ENCODE results near the gene RSPH6A.

DNA sequence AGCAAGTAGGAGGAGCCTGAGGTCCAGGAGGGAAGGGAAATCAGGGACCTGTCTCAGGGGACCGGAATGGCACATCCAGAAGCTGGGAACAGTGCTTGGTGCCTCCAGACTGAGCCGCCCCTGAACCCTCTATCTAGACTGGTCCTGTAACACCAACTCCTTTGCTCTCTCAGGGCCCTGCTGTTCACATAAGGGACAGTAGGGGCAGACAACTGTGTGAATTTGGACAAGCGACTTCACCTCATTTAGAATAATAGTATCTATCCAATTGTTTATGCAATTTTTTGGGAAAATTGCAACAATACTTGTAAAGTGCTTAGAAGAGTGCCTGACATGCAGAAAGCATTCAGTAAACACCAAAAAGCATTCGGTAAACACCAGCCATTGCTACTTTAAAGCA is 33.8 kb upstream of the RSPH6A start:
- TF ChIP-seq, protein P1, sequence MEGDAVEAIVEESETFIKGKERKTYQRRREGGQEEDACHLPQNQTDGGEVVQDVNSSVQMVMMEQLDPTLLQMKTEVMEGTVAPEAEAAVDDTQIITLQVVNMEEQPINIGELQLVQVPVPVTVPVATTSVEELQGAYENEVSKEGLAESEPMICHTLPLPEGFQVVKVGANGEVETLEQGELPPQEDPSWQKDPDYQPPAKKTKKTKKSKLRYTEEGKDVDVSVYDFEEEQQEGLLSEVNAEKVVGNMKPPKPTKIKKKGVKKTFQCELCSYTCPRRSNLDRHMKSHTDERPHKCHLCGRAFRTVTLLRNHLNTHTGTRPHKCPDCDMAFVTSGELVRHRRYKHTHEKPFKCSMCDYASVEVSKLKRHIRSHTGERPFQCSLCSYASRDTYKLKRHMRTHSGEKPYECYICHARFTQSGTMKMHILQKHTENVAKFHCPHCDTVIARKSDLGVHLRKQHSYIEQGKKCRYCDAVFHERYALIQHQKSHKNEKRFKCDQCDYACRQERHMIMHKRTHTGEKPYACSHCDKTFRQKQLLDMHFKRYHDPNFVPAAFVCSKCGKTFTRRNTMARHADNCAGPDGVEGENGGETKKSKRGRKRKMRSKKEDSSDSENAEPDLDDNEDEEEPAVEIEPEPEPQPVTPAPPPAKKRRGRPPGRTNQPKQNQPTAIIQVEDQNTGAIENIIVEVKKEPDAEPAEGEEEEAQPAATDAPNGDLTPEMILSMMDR (IDR thresholded peaks at IDR 0.05), result peak in 1 of 3 experiments; percentile 17
- TF ChIP-seq POLR2A (IDR thresholded peaks at IDR 0.05), result no peak
